Mammary epithelial cell (primary cell): ENCODE measurements around the gene OR1E2.

Source experiments
- CTCF ChIP-seq, 2 donors: IDR thresholded peaks in 1 of 2; conservative IDR thresholded peaks in 1 of 2; 2 replicates each; pipeline ENCODE4 v1.5.1; 2011 to 2012; ENCODE audit warnings: inconsistent platforms in 2 of 2, low read length in 2 of 2, mild to moderate bottlenecking in 2 of 2, control low read depth in 1 of 2, low read depth in 1 of 2; ENCODE audit not compliant: insufficient read depth in 1 of 2; ENCODE audit errors: extremely low read depth in 1 of 2
- EZH2 ChIP-seq: IDR thresholded peaks from 2 replicates; pipeline ENCODE4 v1.6.1; 2012; ENCODE audit warnings: low read length, inconsistent platforms, borderline replicate concordance

GRCh38 chr17:3438368-3438767 is 4.7 kb upstream of the OR1E2 start:
- no peak for TF ChIP-seq EZH2
- TF ChIP-seq CTCF (conservative IDR thresholded peaks at IDR 0.05 in 1 of 2, IDR thresholded peaks at IDR 0.05 in 1 of 2; ENCODE audit: extremely low read depth in 1 of 2, insufficient read depth in 1 of 2, low read depth in 1 of 2, low read length in 2 of 2), result no peak
